PC-3 (cell line): ENCODE data around the gene NKIRAS1. TPM values are rescaled to one million over a fixed set of nuclear protein-coding genes. Genes with fewer than 3 reads are reported as not detected.
A peak's percentile ranks its signal among the peaks of the same experiment; 100 is the strongest.

ENCODE experiments used
- ATAC-seq: fragments of 200-7000 bp; cut with Tn5 transposase; 2 replicates; pipeline ENCODE4 v1.9.1; 2020; ENCODE audit warnings: mild to moderate bottlenecking, moderate library complexity
- BruUV-seq: library from RNA; stranded (reverse); fragments of 400-500 nt; replicated peaks from 2 replicates; lab custom pipeline; 2021; lab: Mats Ljungman, UMichigan
- CTCF ChIA-PET: fragments of 300-600 bp; sonication (Branson Sonifier 250); formaldehyde crosslinking; loops from one replicate; lab custom pipeline; 2022; ENCODE audit warnings: antibody characterized with exemption; lab: Charles Lee
- POLR2A ChIA-PET: fragments of 300-600 bp; sonication (Branson Sonifier 250); formaldehyde crosslinking; loops from one replicate; lab custom pipeline; 2022; ENCODE audit warnings: antibody characterized with exemption; ENCODE audit not compliant: unreplicated experiment; lab: Charles Lee
- DNase-seq: peaks from one replicate; pipeline ENCODE4 v3.0.0-alpha.2; 2015
- H2AFZ ChIP-seq: fragments of 300-600 bp; sonication (generic); 2 replicates; pipeline ENCODE4 v1.6.0; 2016; ENCODE audit warnings: antibody characterized with exemption, low read length
- H3F3A ChIP-seq: fragments of 300-600 bp; sonication (generic); one replicate; pipeline ENCODE4 v1.6.0; 2017; ENCODE audit warnings: antibody characterized with exemption, low read length, control low read depth, mild to moderate bottlenecking; ENCODE audit not compliant: unreplicated experiment
- H3K27ac ChIP-seq: fragments of 300-600 bp; sonication (generic); 2 replicates; pipeline ENCODE4 v1.5.1; 2016; ENCODE audit warnings: mild to moderate bottlenecking, low read length
- H3K27me3 ChIP-seq: fragments of 300-600 bp; sonication (generic); 2 replicates; pipeline ENCODE4 v1.6.1; 2016; ENCODE audit warnings: low read length, mixed read lengths
- H3K36me3 ChIP-seq: fragments of 300-600 bp; sonication (generic); 2 replicates; pipeline ENCODE4 v1.6.1; 2016; ENCODE audit warnings: low read depth, mixed run types, low read length, mixed read lengths
- H3K4me1 ChIP-seq: fragments of 300-600 bp; sonication (generic); 2 replicates; pipeline ENCODE4 v1.5.1; 2016; ENCODE audit warnings: low read length; ENCODE audit not compliant: insufficient read depth
- H3K4me2 ChIP-seq: fragments of 300-600 bp; sonication (generic); 2 replicates; pipeline ENCODE4 v1.6.0; 2016; ENCODE audit warnings: low read length
- H3K4me3 ChIP-seq: fragments of 300-600 bp; sonication (generic); 2 replicates; pipeline ENCODE4 v1.5.1; 2016; ENCODE audit warnings: mild to moderate bottlenecking, low read length, mixed read lengths
- H3K79me2 ChIP-seq: fragments of 300-600 bp; sonication (generic); 2 replicates; pipeline ENCODE4 v1.6.1; 2017; ENCODE audit warnings: low read length, mixed read lengths
- H3K9ac ChIP-seq: fragments of 300-600 bp; sonication (generic); 2 replicates; pipeline ENCODE4 v1.6.0; 2016; ENCODE audit warnings: mild to moderate bottlenecking, low read length
- H3K9me2 ChIP-seq: fragments of 300-600 bp; sonication (generic); replicated peaks from 2 replicates; pipeline ENCODE4 v1.6.1; 2016; ENCODE audit warnings: mixed run types, low read length, mixed read lengths
- H3K9me3 ChIP-seq: fragments of 300-600 bp; sonication (generic); 2 replicates; pipeline ENCODE4 v1.6.1; 2016; ENCODE audit warnings: low read length, mixed read lengths
- H4K20me1 ChIP-seq: fragments of 300-600 bp; sonication (generic); 2 replicates; pipeline ENCODE4 v1.6.1; 2016; ENCODE audit warnings: low read length, mixed read lengths
- CTCF ChIP-seq: fragments of 300-600 bp; sonication (generic); conservative IDR thresholded peaks from 2 replicates; pipeline ENCODE4 v1.5.1; 2017; ENCODE audit warnings: antibody characterized with exemption, low read depth, mild to moderate bottlenecking, low read length
- EZH2 ChIP-seq: fragments of 300-600 bp; sonication (generic); IDR thresholded peaks from one replicate; pipeline ENCODE4 v1.6.1; 2017; ENCODE audit warnings: antibody characterized with exemption, mild to moderate bottlenecking, low read length; ENCODE audit not compliant: unreplicated experiment
- EZH2phosphoT487 ChIP-seq: fragments of 300-600 bp; sonication (generic); IDR thresholded peaks from 2 replicates; pipeline ENCODE4 v1.6.1; 2018; ENCODE audit warnings: mild to moderate bottlenecking, antibody characterized with exemption, low read length, borderline replicate concordance
- intact Hi-C: fragments of 100-400 bp; cut with micrococcal nuclease; formaldehyde crosslinking; loops from 2 replicates; pipeline ENCODE4 v1.9.0; 2023
- total RNA-seq: library from RNA; depleted of rRNA; stranded (reverse); fragments of >200 nt; gene quantifications from 2 replicates; pipeline ENCODE4 v1.2.3, GENCODE V29; 2014

The NKIRAS1 gene
- total RNA-seq, 1 experiment from 2014 or later: 14.9 TPM

DNA sequence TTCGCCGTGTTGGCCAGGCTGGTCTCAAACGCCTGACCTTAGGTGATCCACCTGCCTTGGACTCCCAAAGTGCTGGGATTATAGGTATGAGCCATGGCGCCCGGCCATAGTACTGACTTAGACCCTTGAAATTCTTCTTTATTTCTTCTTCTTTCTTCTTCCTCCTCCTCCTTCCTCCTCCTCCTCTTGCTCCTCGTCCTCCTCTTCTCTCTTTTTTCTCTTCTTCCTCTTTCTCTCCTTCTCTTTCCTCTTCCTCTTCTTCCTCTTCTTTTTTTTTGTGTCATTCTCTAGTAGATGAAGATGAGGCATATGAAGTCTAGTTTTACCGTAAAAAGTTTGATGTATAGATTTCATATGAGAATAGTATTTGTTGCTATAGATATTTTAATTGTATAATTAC lies 9.5 kb upstream of the NKIRAS1 start:
- H4K20me1 ChIP-seq: 0 out of 2 replicates have a peak, but pooled peaks cover 2% of the 10 kb centered on the region
- TF ChIP-seq CTCF: no peak
- TF ChIP-seq EZH2phosphoT487: no peak
- no peak for TF ChIP-seq EZH2
- H3K9me3 ChIP-seq: no peaks in the 10 kb centered on the region
- H3K4me1 ChIP-seq: peaks cover 7% of the 10 kb centered on the region; the same call in 1 of the 2 replicates
- H3K27ac ChIP-seq: no peak overlapping the region
- intact Hi-C loops: no loop called here
- no TSS peak for BruUV-seq
- no peaks in the 10 kb centered on the region for H3K9me2 ChIP-seq
- no peak overlapping the region for H3K4me2 ChIP-seq
- ATAC-seq: no peak
- no peak overlapping the region for H3K4me3 ChIP-seq
- DNase-seq: no peak
- ChIA-PET POLR2A (interaction anchor here (1.0 kb wide), 1 partner anchor 9 kb away, joined by 6 read pairs; the partner anchor contains the start of genes NKIRAS1 and RPL15), CTCF (no interaction called here)
- no peaks in the 10 kb centered on the region for H3F3A ChIP-seq
- no peak overlapping the region for H3K9ac ChIP-seq
- H3K27me3 ChIP-seq: no peaks in the 10 kb centered on the region
- no peaks in the 10 kb centered on the region for H3K79me2 ChIP-seq
- no peaks in the 10 kb centered on the region for H3K36me3 ChIP-seq
- H2AFZ ChIP-seq: no peak overlapping the region

- ChIA-PET CTCF (no interaction called here), POLR2A (no interaction called here)
- Histone ChIP-seq H4K20me1 (peaks cover 25% of the 10 kb centered on the region), H3K9me3 (no peaks in the 10 kb centered on the region), H3K4me2 (no peak overlapping the region), H3K27ac (no peak overlapping the region), H3K9me2 (no peaks in the 10 kb centered on the region), H3F3A (peaks cover 7% of the 10 kb centered on the region), H3K79me2 (peaks cover 13% of the 10 kb centered on the region), H3K9ac (no peak overlapping the region), H2AFZ (no peak overlapping the region), H3K36me3 (peaks cover 17% of the 10 kb centered on the region), H3K4me3 (no peak overlapping the region), H3K27me3 (no peaks in the 10 kb centered on the region), H3K4me1 (peaks cover 11% of the 10 kb centered on the region)
- BruUV-seq: no TSS peak
- intact Hi-C loops: no loop called here
- no peak for TF ChIP-seq EZH2phosphoT487
- no peak for TF ChIP-seq EZH2
- no peak for TF ChIP-seq CTCF
- DNase-seq (no peak), ATAC-seq (0 out of 2 replicates have a peak, but pooled peaks have one; percentile 8)
Observed at GRCh38 chr3:23923786-23924185, 7.0 kb upstream of the NKIRAS1 start.

- Histone ChIP-seq H3F3A (peaks cover 7% of the 10 kb centered on the region), H3K4me2 (no peak overlapping the region), H3K4me1 (peaks cover 6% of the 10 kb centered on the region), H3K27ac (no peak overlapping the region), H3K9me3 (no peaks in the 10 kb centered on the region), H3K36me3 (peaks cover 30% of the 10 kb centered on the region), H2AFZ (no peak overlapping the region), H4K20me1 (peaks cover 39% of the 10 kb centered on the region), H3K4me3 (no peak overlapping the region), H3K9ac (no peak overlapping the region), H3K27me3 (no peaks in the 10 kb centered on the region), H3K79me2 (peaks cover 38% of the 10 kb centered on the region), H3K9me2 (no peaks in the 10 kb centered on the region)
- no peak for ATAC-seq
- POLR2A ChIA-PET: no interaction called here
- no peak for DNase-seq
- TF ChIP-seq EZH2 (no peak), EZH2phosphoT487 (no peak), CTCF (no peak)
- CTCF ChIA-PET: interaction anchor here (0.7 kb wide), 1 partner anchor 148 kb away, joined by 3 read pairs; no protein-coding TSS in a partner anchor
- BruUV-seq: no TSS peak
- intact Hi-C loops: no loop called here
Observed at GRCh38 chr3:23921052-23921511, 4.3 kb upstream of the NKIRAS1 start.
